ENCODE data around the gene GLB1L3.
"Not testable (repeated sequence)": the region's sequence is repeated elsewhere in the genome, so short reads cannot be mapped to it uniquely, and the experiment has no call there.

Gene GLB1L3

GRCh38 chr11:134254433-134255183 lies 21.6 kb upstream of the GLB1L3 start:
- TF ChIP-seq Cebpa-rat (IDR thresholded peaks at IDR 0.05): no peak
- H3K4me2 ChIP-seq: peak overlapping the region; percentile 79 to 95 (median 89)
- peaks cover 28 to 59% (median 30%) of the 10 kb centered on the region in 10 experiments for H3K4me1 ChIP-seq
- H3K27me3 ChIP-seq: no peaks in the 10 kb centered on the region
- H3K9me3 ChIP-seq (replicated peaks in 1 of 11): no peaks in the 10 kb centered on the region
- H3K36me3 ChIP-seq: peaks cover 27 to 50% (median 41%) of the 10 kb centered on the region in 11 experiments
- peak overlapping the region; percentile 80 to 89 (median 87); a peak in 21 of 22 replicates for H3K9ac ChIP-seq
- H3K27ac ChIP-seq: peak overlapping the region in 1 of 11 experiments; percentile 75; a peak in 1 of 22 replicates
- peaks cover 0 to 13% (median 0%) of the 10 kb centered on the region in 11 experiments; a peak in 4 of 22 replicates for H4K20me1 ChIP-seq
- H3K4me3 ChIP-seq: peak overlapping the region; percentile 82 to 98 (median 92); a peak in 18 of 20 replicates

GRCh38 chr11:134255184-134255561 lies 21.0 kb upstream of the GLB1L3 start:
- H3K9ac ChIP-seq; H3K27ac ChIP-seq; H3K27me3 ChIP-seq; H3K9me3 ChIP-seq (replicated peaks in 1 of 11): not testable (repeated sequence)
- Histone ChIP-seq H3K4me2 (peak overlapping the region; percentile 79 to 95 (median 89); a peak in 16 of 22 replicates), H4K20me1 (peaks cover 0 to 13% (median 0%) of the 10 kb centered on the region in 11 experiments; a peak in 4 of 22 replicates), H3K36me3 (peaks cover 28 to 50% (median 41%) of the 10 kb centered on the region in 11 experiments), H3K4me1 (peaks cover 33 to 61% (median 35%) of the 10 kb centered on the region in 10 experiments), H3K4me3 (0 out of 20 replicates have a peak overlapping the region, but pooled peaks of 2 of the 10 experiments have one; percentile 85 to 93)

DNA sequence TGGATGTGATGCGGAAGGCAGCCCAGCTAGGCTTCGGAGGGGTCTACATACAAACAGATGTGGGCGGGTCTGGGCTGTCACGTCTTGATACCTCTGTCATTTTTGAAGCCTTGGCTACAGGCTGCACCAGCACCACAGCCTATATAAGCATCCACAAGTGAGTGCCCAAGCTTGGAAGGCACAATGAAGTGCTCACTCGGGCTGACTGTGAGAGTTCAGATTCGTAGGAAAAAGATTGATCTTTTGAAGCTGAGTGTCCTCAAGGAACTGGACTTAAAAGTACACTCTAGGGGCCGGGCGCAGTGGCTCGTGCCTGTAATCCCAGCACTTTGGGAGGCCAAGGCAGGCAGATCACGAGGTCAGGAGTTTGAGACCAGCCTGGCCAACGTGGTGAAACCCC lies 19.1 kb upstream of the GLB1L3 start:
- Histone ChIP-seq H3K4me1 (peaks cover 42 to 65% (median 46%) of the 10 kb centered on the region in 10 experiments), H3K27ac (no peak overlapping the region), H3K27me3 (no peaks in the 10 kb centered on the region), H3K9me3 (replicated peaks in 1 of 11) (no peaks in the 10 kb centered on the region), H3K9ac (no peak overlapping the region), H3K36me3 (peaks cover 29 to 53% (median 47%) of the 10 kb centered on the region in 11 experiments), H3K4me2 (no peak overlapping the region), H4K20me1 (peaks cover 0 to 14% (median under 1%) of the 10 kb centered on the region in 11 experiments; a peak in 7 of 22 replicates), H3K4me3 (no peak overlapping the region)
- TF ChIP-seq Cebpa-rat (IDR thresholded peaks at IDR 0.05): no peak

DNA sequence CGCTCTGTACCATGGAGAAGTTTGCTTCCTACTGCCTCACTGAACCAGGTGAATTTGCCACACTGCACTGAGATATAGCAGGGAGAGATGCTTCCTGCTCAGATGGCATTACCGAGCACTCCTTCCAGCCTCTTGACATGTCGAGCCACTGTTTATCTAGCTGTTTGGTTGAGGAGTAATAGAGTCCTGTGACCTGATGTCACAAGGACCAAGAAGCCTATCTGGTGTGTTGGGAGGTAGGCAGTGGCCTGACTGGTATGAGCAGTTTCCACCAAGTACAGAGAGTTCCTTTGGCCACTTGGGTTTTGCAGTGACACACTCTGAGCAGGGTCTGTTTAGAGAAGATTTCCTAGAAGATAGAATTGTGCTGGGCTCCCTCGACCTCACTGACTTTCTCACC lies 17.6 kb upstream of the GLB1L3 start:
- H3K36me3 ChIP-seq: peaks cover 42 to 68% (median 62%) of the 10 kb centered on the region in 11 experiments
- H3K4me2 ChIP-seq: no peak overlapping the region; a peak in 1 of 22 replicates
- no peak overlapping the region for H3K9ac ChIP-seq
- H3K4me3 ChIP-seq: no peak overlapping the region
- H3K9me3 ChIP-seq (replicated peaks in 1 of 11): no peaks in the 10 kb centered on the region
- H3K27ac ChIP-seq: no peak overlapping the region; a peak in 1 of 22 replicates
- H3K4me1 ChIP-seq: peaks cover 41 to 66% (median 44%) of the 10 kb centered on the region in 10 experiments
- no peak for TF ChIP-seq Cebpa-rat (IDR thresholded peaks at IDR 0.05)
- H4K20me1 ChIP-seq: peaks cover 0 to 19% (median 4%) of the 10 kb centered on the region in 11 experiments; a peak in 7 of 22 replicates
- no peaks in the 10 kb centered on the region for H3K27me3 ChIP-seq

GRCh38 chr11:134260503-134260902 lies 15.7 kb upstream of the GLB1L3 start:
- peaks cover 42 to 81% (median 69%) of the 10 kb centered on the region in 11 experiments for H3K36me3 ChIP-seq

GRCh38 chr11:134260983-134261382 lies 15.2 kb upstream of the GLB1L3 start:
- Histone ChIP-seq H3K4me1 (peaks cover 31 to 65% (median 33%) of the 10 kb centered on the region in 10 experiments), H3K36me3 (peaks cover 42 to 81% (median 69%) of the 10 kb centered on the region in 11 experiments), H3K4me3 (peak overlapping the region in 3 of 10 experiments; percentile 7 to 26 (median 16); a peak in 3 of 20 replicates), H4K20me1 (peaks cover 0 to 24% (median 1%) of the 10 kb centered on the region in 11 experiments; a peak in 6 of 22 replicates), H3K27ac (peak overlapping the region in 10 of 11 experiments; percentile 9 to 79 (median 70); a peak in 19 of 22 replicates), H3K4me2 (peak overlapping the region; percentile 67 to 92 (median 81)), H3K9me3 (replicated peaks in 1 of 11) (no peaks in the 10 kb centered on the region), H3K27me3 (no peaks in the 10 kb centered on the region), H3K9ac (peak overlapping the region in 10 of 11 experiments; percentile 15 to 51 (median 30); a peak in 12 of 22 replicates)
- TF ChIP-seq Cebpa-rat (IDR thresholded peaks at IDR 0.05): no peak

More at GRCh38 chr11:134260503-134260902, 15.7 kb upstream of the GLB1L3 start:
- Histone ChIP-seq H3K9me3 (replicated peaks in 1 of 11) (no peaks in the 10 kb centered on the region), H4K20me1 (peaks cover 0 to 24% (median 3%) of the 10 kb centered on the region in 11 experiments; a peak in 6 of 22 replicates), H3K4me1 (peaks cover 31 to 61% (median 33%) of the 10 kb centered on the region in 10 experiments), H3K4me2 (peak overlapping the region; percentile 67 to 92 (median 81)), H3K4me3 (peak overlapping the region in 3 of 10 experiments; percentile 16 to 26 (median 23); a peak in 4 of 20 replicates), H3K27ac (peak overlapping the region in 10 of 11 experiments; percentile 30 to 79 (median 70); a peak in 19 of 22 replicates), H3K27me3 (no peaks in the 10 kb centered on the region), H3K9ac (peak overlapping the region in 10 of 11 experiments; percentile 23 to 60 (median 48); a peak in 16 of 22 replicates)
- peak in 2 of 11 experiments; percentile 56 to 62; a peak in 3 of 22 replicates for TF ChIP-seq Cebpa-rat (IDR thresholded peaks at IDR 0.05)

DNA sequence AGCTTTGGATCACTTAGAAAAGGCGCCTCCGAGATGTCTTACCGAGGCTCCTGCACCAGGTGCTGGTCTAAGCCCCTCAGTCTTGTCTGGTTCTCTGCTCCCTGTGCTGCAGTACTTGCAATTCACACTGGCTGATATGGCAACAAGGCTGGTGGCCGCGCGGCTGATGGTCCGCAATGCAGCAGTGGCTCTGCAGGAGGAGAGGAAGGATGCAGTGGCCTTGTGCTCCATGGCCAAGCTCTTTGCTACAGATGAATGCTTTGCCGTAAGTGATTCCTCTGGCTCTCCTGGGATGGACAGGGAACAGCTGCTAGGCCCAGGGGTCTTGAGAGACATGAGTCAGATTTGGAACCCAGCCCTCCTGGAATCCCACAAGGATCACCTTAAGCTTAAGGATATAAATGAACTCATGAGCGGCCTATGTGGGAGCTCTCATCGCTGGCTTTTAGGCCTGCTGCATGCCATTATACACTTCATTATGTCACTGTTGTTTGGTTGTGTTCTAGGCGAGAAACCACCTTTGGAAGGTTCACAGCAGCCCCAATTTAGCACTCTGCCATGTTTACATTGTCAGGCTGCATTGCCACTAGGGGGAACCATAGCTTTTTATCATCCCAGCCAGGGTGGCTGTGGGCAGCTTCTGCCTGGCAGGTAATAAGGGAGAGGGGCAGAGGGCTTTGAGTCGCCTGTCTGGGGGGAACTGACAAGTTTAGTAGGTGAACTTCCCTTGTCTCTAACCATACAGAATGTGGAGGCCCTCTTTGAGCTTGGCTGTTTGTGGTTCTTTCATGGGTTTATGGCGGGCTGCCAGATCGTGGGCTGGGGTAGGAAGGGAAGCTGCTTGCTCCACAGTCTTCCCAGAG lies 14.3 kb upstream of the GLB1L3 start:
- Histone ChIP-seq H3K4me3 (no peak overlapping the region), H3K36me3 (peaks cover 42 to 74% (median 65%) of the 10 kb centered on the region in 11 experiments), H3K9ac (no peak overlapping the region; a peak in 1 of 22 replicates), H4K20me1 (peaks cover 0 to 24% (median 0%) of the 10 kb centered on the region in 11 experiments; a peak in 6 of 22 replicates), H3K9me3 (replicated peaks in 1 of 11) (no peaks in the 10 kb centered on the region), H3K27ac (peak overlapping the region in 4 of 11 experiments; percentile 70 to 74 (median 70); a peak in 5 of 22 replicates), H3K27me3 (no peaks in the 10 kb centered on the region), H3K4me1 (peaks cover 31 to 74% (median 38%) of the 10 kb centered on the region in 10 experiments), H3K4me2 (peak overlapping the region; percentile 67 to 92 (median 81); a peak in 21 of 22 replicates)
- no peak for TF ChIP-seq Cebpa-rat (IDR thresholded peaks at IDR 0.05)

Data from BLaER1 treated with 17β-estradiol and CSF1 and Interleukin-3, amounts not matched to agents 10 nM and 100 nM (cell line).